ENCODE measurements around the gene SCAMP2.
A peak's percentile ranks its signal among the peaks of the same experiment; 100 is the strongest.

Gene SCAMP2

DNA sequence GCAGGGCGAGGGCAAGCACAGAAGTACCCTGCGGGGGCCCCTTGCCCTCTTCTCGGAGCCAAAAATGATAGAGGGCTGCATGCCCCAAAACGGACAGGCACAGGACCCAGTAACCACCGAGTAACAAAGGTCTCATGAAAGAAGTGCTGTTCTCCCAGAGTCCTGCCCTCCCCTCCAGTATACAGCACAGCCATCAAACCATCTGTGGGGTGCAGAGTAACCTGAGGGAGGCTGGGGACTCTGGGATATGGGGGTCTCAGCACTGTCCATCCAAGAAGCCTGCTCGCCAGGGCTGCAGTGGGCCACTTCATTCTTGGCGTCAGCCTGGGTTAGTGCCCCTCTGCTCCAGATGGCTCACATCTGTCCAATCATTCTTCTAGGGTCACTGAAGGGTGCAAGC, 36.3 kb downstream of the SCAMP2 start:
- no peak overlapping the region for H3K4me3 ChIP-seq (ENCODE audit: low read depth, low read length)
- in situ Hi-C loops (cut with HindIII; ENCODE audit: low sequenced_read_pairs): no loop called here
- TF ChIP-seq, protein P1, sequence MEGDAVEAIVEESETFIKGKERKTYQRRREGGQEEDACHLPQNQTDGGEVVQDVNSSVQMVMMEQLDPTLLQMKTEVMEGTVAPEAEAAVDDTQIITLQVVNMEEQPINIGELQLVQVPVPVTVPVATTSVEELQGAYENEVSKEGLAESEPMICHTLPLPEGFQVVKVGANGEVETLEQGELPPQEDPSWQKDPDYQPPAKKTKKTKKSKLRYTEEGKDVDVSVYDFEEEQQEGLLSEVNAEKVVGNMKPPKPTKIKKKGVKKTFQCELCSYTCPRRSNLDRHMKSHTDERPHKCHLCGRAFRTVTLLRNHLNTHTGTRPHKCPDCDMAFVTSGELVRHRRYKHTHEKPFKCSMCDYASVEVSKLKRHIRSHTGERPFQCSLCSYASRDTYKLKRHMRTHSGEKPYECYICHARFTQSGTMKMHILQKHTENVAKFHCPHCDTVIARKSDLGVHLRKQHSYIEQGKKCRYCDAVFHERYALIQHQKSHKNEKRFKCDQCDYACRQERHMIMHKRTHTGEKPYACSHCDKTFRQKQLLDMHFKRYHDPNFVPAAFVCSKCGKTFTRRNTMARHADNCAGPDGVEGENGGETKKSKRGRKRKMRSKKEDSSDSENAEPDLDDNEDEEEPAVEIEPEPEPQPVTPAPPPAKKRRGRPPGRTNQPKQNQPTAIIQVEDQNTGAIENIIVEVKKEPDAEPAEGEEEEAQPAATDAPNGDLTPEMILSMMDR (IDR thresholded peaks at IDR 0.05; ENCODE audit: low read depth, low read length, missing control alignments): no peak
- DNase-seq (ENCODE audit: low read depth): no peak

DNA sequence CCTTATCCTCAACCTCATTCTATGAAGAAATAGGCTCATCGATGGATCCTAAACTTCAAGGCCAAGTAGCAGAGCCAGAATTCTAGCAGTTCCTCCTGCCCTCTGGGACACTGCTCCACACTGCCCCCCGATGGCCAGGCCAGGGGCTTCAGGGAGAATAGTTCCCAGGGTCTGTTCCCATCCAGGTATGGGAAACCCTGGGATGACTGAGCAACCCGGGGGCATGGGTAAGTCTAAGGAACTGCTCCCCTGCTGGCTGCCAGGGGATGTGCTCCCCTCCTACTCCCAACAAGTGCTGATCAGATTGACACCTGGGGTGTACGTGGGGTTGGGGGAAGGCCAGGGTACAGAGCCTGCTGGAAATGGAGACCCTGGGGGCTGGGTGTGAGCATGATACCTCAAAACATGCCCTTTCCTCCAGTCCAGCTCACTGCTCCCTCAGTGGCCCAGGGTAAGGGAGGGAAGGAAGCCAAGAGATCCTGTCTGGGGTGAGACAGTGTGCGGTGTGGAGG, 37.8 kb downstream of the SCAMP2 start:
- TF ChIP-seq, protein P1 (IDR thresholded peaks at IDR 0.05; ENCODE audit: low read depth, low read length, missing control alignments): peak; percentile 92
- H3K4me3 ChIP-seq (ENCODE audit: low read depth, low read length): no peak overlapping the region

DNA sequence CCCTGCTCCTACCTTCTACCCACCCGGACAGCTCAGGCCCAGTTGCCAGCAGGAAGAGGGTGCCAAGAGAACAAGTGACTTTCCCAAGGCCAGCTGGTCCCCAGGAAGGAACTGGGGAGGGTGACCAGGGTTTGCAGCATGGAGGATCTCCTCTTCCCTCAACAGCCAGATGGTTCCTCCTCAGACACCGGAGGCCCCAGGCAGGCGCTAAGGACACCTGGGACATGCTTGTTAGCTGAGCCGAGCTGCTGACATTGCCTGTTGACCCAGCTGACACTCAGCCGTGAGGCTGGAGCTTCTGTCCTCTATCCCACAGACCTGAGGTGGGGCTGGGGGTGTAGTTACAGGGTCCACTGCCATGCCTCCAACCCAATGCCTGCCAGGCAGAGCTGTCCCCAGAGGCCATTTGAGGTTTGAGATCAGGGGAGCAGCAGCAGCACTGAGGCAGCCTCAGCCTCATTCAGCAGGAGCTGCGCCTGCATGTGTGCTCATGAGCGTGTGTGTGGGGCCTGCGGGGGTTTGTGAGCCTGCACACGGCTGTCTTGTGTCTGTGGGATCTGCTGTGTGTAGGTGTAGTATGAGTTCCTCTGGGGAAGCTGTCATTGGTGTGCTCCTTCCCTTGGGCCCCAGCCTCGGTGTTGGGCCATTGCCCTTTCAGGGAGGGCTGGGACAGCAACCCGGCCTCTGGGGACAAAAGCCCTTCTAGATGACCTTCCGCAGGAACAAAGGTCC, 39.6 kb downstream of the SCAMP2 start:
- TF ChIP-seq, protein P1 (IDR thresholded peaks at IDR 0.05; ENCODE audit: low read depth, low read length, missing control alignments): no peak
- H3K4me3 ChIP-seq (ENCODE audit: low read depth, low read length): no peak overlapping the region
- no peak for DNase-seq (ENCODE audit: low read depth)
- in situ Hi-C loops (cut with HindIII; ENCODE audit: low sequenced_read_pairs): no loop called here

More for the DNA sequence above, 37.8 kb downstream of the SCAMP2 start:
- in situ Hi-C loops (cut with HindIII; ENCODE audit: low sequenced_read_pairs): no loop called here
- no peak for DNase-seq (ENCODE audit: low read depth)

DNA sequence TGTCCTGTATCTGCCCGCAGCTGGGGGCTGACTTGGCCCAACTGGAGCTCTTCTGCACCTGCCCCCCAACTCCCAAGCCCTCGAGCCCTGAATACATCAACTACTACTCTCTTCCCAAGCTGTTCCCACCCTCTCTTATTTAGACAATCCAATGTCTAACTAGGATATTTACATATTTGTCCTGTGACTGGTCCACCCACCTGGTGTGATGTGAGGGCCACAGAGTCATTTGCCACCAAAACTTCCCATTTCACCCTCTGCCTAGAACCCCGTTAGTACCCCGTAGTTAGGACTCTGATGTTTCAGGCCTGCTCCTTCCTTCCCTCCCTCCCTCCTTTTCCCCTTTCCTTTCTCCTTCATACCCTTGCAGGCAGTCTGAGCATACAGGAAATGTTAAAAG, 40.3 kb downstream of the SCAMP2 start:
- DNase-seq (ENCODE audit: low read depth): no peak
- no peak overlapping the region for H3K4me3 ChIP-seq (ENCODE audit: low read depth, low read length)
- in situ Hi-C loops (cut with HindIII; ENCODE audit: low sequenced_read_pairs): no loop called here
- TF ChIP-seq, protein P1 (IDR thresholded peaks at IDR 0.05; ENCODE audit: low read depth, low read length, missing control alignments): no peak

DNA sequence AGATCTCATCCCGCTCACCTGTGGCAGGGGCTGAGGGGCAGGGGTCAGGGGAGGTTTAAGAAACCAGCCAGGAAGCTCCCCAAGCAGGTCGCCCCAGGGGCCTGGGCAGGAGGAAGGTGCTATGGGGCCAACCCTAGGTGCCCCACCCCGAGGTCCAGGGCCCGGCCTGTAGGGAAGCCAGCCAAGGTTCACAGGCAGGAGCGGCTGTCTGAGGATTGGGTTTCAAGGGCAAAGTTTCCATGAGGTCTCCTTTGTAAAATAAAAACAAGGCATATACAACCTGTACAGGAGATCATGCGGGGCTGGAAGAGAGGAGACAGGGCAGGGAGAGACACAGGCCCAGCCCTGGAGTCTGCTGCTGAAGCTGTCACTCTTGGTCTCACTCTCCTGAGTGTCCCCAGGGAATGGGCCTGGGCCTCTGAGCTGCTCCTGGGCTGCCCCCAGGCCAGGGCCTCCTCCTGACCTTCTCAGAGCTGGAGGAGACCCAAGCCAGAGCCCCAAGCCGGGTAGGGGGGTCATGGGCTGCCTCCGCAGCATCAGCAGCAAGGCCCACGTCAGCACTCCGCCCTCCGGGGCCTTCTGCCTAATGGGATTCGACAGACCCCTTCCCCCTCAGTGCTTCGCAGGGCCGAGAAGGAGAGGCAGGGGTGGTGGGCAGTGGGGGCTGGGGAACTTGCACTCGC, 41.2 kb downstream of the SCAMP2 start:
- TF ChIP-seq, protein P1 (IDR thresholded peaks at IDR 0.05; ENCODE audit: low read depth, low read length, missing control alignments): no peak
- no peak overlapping the region for H3K4me3 ChIP-seq (ENCODE audit: low read depth, low read length)
- DNase-seq (ENCODE audit: low read depth): no peak
- in situ Hi-C loops (cut with HindIII; ENCODE audit: low sequenced_read_pairs): no loop called here

DNA sequence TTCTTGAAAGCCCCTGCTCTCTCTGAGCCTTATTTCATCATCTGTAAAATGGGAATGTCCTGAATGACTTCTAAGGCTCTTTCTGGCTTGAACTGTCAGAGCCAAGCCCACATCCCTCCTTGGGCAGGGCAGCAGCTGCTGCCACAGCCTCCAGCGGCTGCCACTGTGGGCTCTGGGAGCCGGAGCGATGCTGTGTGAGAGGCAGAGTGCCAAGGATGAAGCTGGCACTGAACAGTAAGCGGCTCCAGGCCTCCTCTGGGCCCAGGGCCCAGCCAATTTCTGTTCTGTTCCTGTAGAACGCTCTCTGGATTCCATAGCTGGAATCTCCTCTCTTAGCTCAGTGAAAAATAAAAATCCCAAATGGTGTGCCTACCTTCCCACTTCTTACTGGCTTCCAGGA, 42.3 kb downstream of the SCAMP2 start:
- H3K4me3 ChIP-seq (ENCODE audit: low read depth, low read length): no peak overlapping the region

More for the DNA sequence above, 42.3 kb downstream of the SCAMP2 start:
- DNase-seq (ENCODE audit: low read depth): no peak
- in situ Hi-C loops (cut with HindIII; ENCODE audit: low sequenced_read_pairs): no loop called here
- TF ChIP-seq, protein P1 (IDR thresholded peaks at IDR 0.05; ENCODE audit: low read depth, low read length, missing control alignments): no peak
